ENCODE results near the gene ADIPOR1.

DNA sequence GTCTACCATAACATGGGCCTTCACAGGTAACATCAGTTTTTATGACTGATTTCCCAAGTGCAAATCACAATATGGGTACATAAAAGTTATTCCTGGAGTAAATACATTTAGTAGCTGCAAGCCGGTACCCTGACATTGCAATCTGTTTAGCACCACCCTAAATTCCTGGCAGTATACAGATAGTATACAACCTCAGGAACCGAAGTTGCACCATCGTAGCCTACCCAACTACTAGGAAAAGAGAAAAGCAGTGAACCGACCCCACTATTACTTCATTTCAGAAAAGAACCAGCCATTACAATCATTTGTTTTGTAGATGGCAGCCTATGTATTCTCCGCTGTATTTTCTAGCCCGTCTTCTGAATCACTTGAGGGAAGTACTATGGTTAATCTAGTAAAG lies 1.1 kb downstream of the ADIPOR1 start:
- TF ChIP-seq, protein P1, sequence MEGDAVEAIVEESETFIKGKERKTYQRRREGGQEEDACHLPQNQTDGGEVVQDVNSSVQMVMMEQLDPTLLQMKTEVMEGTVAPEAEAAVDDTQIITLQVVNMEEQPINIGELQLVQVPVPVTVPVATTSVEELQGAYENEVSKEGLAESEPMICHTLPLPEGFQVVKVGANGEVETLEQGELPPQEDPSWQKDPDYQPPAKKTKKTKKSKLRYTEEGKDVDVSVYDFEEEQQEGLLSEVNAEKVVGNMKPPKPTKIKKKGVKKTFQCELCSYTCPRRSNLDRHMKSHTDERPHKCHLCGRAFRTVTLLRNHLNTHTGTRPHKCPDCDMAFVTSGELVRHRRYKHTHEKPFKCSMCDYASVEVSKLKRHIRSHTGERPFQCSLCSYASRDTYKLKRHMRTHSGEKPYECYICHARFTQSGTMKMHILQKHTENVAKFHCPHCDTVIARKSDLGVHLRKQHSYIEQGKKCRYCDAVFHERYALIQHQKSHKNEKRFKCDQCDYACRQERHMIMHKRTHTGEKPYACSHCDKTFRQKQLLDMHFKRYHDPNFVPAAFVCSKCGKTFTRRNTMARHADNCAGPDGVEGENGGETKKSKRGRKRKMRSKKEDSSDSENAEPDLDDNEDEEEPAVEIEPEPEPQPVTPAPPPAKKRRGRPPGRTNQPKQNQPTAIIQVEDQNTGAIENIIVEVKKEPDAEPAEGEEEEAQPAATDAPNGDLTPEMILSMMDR (conservative IDR thresholded peaks at IDR 0.05; ENCODE audit: low read length), result no peak
- no peak for TF ChIP-seq EZH2phosphoT487 (IDR thresholded peaks at IDR 0.05; ENCODE audit: borderline replicate concordance, low read depth, low read length)
